Measurements from ENCODE around the gene MYO16.

DNA sequence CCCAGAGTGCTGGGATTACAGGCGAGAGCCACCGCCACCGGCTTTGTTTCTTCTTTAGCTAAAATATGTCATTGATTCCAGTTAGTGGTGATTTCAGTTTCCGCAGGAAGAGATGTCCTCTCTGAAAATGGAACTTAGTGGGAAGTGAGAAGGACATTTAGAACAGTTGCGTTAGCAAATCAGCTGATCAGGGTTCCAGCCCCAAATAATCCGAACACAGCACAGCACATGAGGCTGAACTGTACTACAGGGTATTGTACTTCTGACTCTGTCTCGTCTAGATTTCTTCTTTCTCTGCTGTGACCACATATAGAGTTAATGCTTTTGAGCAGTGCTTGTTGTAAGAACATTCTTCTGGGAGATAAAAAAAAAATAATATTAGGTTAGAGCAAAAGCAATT, 314.4 kb downstream of the MYO16 start:
- TF ChIP-seq, protein P1, sequence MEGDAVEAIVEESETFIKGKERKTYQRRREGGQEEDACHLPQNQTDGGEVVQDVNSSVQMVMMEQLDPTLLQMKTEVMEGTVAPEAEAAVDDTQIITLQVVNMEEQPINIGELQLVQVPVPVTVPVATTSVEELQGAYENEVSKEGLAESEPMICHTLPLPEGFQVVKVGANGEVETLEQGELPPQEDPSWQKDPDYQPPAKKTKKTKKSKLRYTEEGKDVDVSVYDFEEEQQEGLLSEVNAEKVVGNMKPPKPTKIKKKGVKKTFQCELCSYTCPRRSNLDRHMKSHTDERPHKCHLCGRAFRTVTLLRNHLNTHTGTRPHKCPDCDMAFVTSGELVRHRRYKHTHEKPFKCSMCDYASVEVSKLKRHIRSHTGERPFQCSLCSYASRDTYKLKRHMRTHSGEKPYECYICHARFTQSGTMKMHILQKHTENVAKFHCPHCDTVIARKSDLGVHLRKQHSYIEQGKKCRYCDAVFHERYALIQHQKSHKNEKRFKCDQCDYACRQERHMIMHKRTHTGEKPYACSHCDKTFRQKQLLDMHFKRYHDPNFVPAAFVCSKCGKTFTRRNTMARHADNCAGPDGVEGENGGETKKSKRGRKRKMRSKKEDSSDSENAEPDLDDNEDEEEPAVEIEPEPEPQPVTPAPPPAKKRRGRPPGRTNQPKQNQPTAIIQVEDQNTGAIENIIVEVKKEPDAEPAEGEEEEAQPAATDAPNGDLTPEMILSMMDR (IDR thresholded peaks at IDR 0.05), result no peak
- TF ChIP-seq POLR2A (IDR thresholded peaks at IDR 0.05), result no peak
